A673 (cell line): ENCODE data around the gene AREL1. TPM values are rescaled to one million over a fixed set of nuclear protein-coding genes. Genes with fewer than 3 reads are reported as not detected.

ENCODE experiments used
- BruUV-seq: library from RNA; stranded (reverse); fragments of 400-500 nt; replicated peaks from 2 replicates; lab custom pipeline; 2021; lab: Mats Ljungman, UMichigan
- CTCF ChIA-PET: fragments of 300-600 bp; sonication (Branson Sonifier 250); formaldehyde crosslinking; loops from one replicate; lab custom pipeline; 2022; ENCODE audit warnings: antibody characterized with exemption; lab: Charles Lee
- POLR2A ChIA-PET: fragments of 300-600 bp; sonication (Branson Sonifier 250); formaldehyde crosslinking; loops from one replicate; lab custom pipeline; 2022; ENCODE audit warnings: antibody characterized with exemption; ENCODE audit not compliant: low non-redundant PET; lab: Charles Lee
- DNase-seq: peaks from one replicate; pipeline ENCODE4 v3.0.0-alpha.2; 2015; ENCODE audit warnings: low spot score
- H3K27ac ChIP-seq: fragments of 200-600 bp; sonication (generic); 2 replicates; pipeline ENCODE4 v1.5.1; 2016; ENCODE audit warnings: mixed run types, low read depth, mild to moderate bottlenecking, mixed read lengths, antibody characterized with exemption, low read length; ENCODE audit not compliant: poor library complexity, severe bottlenecking
- H3K27me3 ChIP-seq: fragments of 200-600 bp; sonication (generic); replicated peaks from 2 replicates; pipeline ENCODE4 v1.6.1; 2017; ENCODE audit warnings: mixed run types, low read depth, mild to moderate bottlenecking, mixed read lengths, antibody characterized with exemption, low read length; ENCODE audit not compliant: insufficient read depth, poor library complexity
- H3K36me3 ChIP-seq: fragments of 200-600 bp; sonication (generic); 2 replicates; pipeline ENCODE4 v1.6.1; 2016; ENCODE audit warnings: mixed run types, mild to moderate bottlenecking, mixed read lengths, antibody characterized with exemption, low read length; ENCODE audit not compliant: insufficient read depth, poor library complexity, severe bottlenecking
- H3K4me1 ChIP-seq: fragments of 200-600 bp; sonication (generic); 2 replicates; pipeline ENCODE4 v1.6.1; 2017; ENCODE audit warnings: mixed run types, mild to moderate bottlenecking, mixed read lengths, antibody characterized with exemption, low read length; ENCODE audit not compliant: insufficient read depth, poor library complexity, severe bottlenecking
- H3K4me3 ChIP-seq: fragments of 200-600 bp; sonication (generic); 2 replicates; pipeline ENCODE4 v1.5.1; 2016; ENCODE audit warnings: low read depth, mixed run types, mild to moderate bottlenecking, mixed read lengths, low read length; ENCODE audit not compliant: poor library complexity, severe bottlenecking
- H3K9me3 ChIP-seq: fragments of 200-600 bp; sonication (generic); 2 replicates; pipeline ENCODE4 v1.6.1; 2016; ENCODE audit warnings: mixed run types, low read depth, mild to moderate bottlenecking, mixed read lengths, antibody characterized with exemption, low read length; ENCODE audit not compliant: poor library complexity, severe bottlenecking
- EZH2 ChIP-seq: fragments of 200-600 bp; sonication (generic); IDR thresholded peaks from 2 replicates; pipeline ENCODE4 v1.6.1; 2017; ENCODE audit warnings: borderline replicate concordance, low read depth, mild to moderate bottlenecking, mixed read lengths, antibody characterized with exemption, low read length; ENCODE audit not compliant: poor library complexity, severe bottlenecking
- intact Hi-C: fragments of 100-400 bp; cut with micrococcal nuclease; formaldehyde crosslinking; loops from one replicate; pipeline ENCODE4 v1.10.0; 2022; ENCODE audit not compliant: unreplicated experiment
- total RNA-seq: library from RNA; stranded (reverse); gene quantifications from 2 replicates; pipeline ENCODE4 v1.2.3, GENCODE V29; 2021
- TF ChIP-seq, protein P1 (sequence below): fragments of 300-800, 200-600 bp; sonication (generic); conservative IDR thresholded peaks from 2 replicates; pipeline ENCODE4 v1.5.1; 2017; ENCODE audit warnings: low read depth, mild to moderate bottlenecking, antibody characterized with exemption, low read length, moderate library complexity, mixed read lengths

The AREL1 gene
- total RNA-seq, 1 experiment from 2014 or later: 48.7 TPM

DNA sequence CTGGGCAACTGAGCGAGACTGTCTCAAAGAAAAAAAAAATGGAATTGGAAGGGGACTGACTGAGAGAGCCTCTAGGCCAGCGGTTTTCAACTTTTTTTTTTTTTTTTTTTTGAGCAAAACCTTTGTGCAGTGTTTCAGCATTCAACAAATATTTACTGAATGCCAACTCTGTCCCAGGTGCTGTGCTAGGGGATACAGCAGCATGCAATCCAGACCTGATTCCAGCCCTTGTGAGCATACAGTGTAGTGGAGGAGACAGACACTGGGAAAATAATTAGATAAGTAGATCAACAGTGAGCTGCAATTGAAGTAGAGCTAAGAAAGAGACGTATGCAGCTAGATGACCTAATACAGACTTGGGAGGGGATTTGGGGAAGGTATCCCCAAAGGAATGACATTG, 77.0 kb downstream of the AREL1 start:
- no peak overlapping the region for H3K27ac ChIP-seq

DNA sequence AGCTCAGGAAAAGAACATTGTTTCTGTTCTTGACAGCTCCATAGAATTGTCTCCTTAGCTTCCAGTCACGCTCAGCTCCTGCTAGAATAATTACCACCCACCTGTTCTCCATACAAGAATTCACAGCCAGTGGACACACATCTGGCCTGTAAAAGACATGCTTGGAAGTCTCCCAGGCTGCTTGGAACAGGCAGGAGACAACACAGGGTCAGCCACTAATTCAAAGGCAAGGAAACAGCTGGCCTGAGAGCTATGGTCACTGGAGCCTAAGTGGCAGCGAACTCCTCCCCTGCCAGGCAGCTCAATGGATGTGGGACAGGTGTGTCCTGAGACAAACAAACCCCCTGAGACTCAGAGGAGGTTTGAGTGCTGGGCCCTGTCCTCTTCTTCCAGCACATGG, 77.9 kb downstream of the AREL1 start:
- Histone ChIP-seq H3K27ac (no peak overlapping the region), H3K27me3 (no peaks in the 10 kb centered on the region), H3K4me1 (no peaks in the 10 kb centered on the region), H3K4me3 (no peak overlapping the region), H3K9me3 (no peaks in the 10 kb centered on the region), H3K36me3 (no peaks in the 10 kb centered on the region)
- intact Hi-C loops: no loop called here
- POLR2A ChIA-PET: no interaction called here
- BruUV-seq: no TSS peak
- CTCF ChIA-PET: no interaction called here
- no peak for TF ChIP-seq EZH2
- TF ChIP-seq, protein P1, sequence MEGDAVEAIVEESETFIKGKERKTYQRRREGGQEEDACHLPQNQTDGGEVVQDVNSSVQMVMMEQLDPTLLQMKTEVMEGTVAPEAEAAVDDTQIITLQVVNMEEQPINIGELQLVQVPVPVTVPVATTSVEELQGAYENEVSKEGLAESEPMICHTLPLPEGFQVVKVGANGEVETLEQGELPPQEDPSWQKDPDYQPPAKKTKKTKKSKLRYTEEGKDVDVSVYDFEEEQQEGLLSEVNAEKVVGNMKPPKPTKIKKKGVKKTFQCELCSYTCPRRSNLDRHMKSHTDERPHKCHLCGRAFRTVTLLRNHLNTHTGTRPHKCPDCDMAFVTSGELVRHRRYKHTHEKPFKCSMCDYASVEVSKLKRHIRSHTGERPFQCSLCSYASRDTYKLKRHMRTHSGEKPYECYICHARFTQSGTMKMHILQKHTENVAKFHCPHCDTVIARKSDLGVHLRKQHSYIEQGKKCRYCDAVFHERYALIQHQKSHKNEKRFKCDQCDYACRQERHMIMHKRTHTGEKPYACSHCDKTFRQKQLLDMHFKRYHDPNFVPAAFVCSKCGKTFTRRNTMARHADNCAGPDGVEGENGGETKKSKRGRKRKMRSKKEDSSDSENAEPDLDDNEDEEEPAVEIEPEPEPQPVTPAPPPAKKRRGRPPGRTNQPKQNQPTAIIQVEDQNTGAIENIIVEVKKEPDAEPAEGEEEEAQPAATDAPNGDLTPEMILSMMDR: no peak
- no peak for DNase-seq

More for the DNA sequence above, 77.0 kb downstream of the AREL1 start:
- Histone ChIP-seq H3K4me1 (no peaks in the 10 kb centered on the region), H3K9me3 (no peaks in the 10 kb centered on the region), H3K27me3 (no peaks in the 10 kb centered on the region), H3K36me3 (no peaks in the 10 kb centered on the region), H3K4me3 (no peak overlapping the region)
- BruUV-seq: no TSS peak
- no peak for DNase-seq
- intact Hi-C loops: no loop called here
- TF ChIP-seq, protein P1: no peak
- no peak for TF ChIP-seq EZH2
- CTCF ChIA-PET: interaction anchor here (0.5 kb wide), 1 partner anchor 1031 kb away, joined by 3 read pairs; no protein-coding TSS in a partner anchor
- POLR2A ChIA-PET: no interaction called here

DNA sequence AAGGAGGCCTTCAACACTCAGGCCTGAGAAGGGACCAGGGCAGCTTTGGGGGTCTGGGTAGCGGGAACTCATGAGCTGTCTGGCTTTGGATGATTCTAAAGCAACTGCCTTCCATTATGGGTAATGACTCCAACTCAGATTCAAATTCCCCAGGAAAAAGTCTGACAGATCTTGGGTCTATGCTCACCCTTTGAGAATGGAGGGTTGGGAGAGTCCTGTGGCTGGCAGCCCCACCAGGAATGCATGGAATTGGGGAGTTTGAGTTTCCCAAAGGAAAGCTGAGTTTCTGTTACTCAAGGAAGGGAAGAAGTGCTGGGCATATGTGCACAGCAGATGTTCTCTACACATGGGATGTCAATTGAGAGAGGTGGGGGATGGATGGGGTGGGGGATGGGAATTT, 78.4 kb downstream of the AREL1 start:
- no peaks in the 10 kb centered on the region for H3K9me3 ChIP-seq
- ChIA-PET POLR2A (no interaction called here), CTCF (no interaction called here)
- no peak overlapping the region for H3K4me3 ChIP-seq
- H3K4me1 ChIP-seq: no peaks in the 10 kb centered on the region
- no peak overlapping the region for H3K27ac ChIP-seq
- H3K36me3 ChIP-seq: no peaks in the 10 kb centered on the region
- no peaks in the 10 kb centered on the region for H3K27me3 ChIP-seq
- no TSS peak for BruUV-seq
- no peak for TF ChIP-seq EZH2
- TF ChIP-seq, protein P1: no peak
- intact Hi-C loops: no loop called here
- no peak for DNase-seq
